ENCODE measurements around the gene RAB3GAP2.

The RAB3GAP2 gene

GRCh38 chr1:220235462-220235861, 36.8 kb downstream of the RAB3GAP2 start:
- Histone ChIP-seq H3K4me3 (no peak overlapping the region), H4K20me1 (peaks cover 0 to 76% (median 6%) of the 10 kb centered on the region in 11 experiments; a peak in 8 of 22 replicates), H3K36me3 (peaks cover 20 to 47% (median 34%) of the 10 kb centered on the region in 11 experiments), H3K27me3 (no peaks in the 10 kb centered on the region), H3K27ac (no peak overlapping the region), H3K4me1 (peaks cover 0 to 11% (median 0%) of the 10 kb centered on the region in 10 experiments; a peak in 4 of 20 replicates), H3K9me3 (replicated peaks in 1 of 11) (no peaks in the 10 kb centered on the region), H3K9ac (no peak overlapping the region), H3K4me2 (no peak overlapping the region)
- TF ChIP-seq Cebpa-rat (IDR thresholded peaks at IDR 0.05): no peak

- no peak overlapping the region for H3K9ac ChIP-seq
- no peak overlapping the region for H3K27ac ChIP-seq
- H3K9me3 ChIP-seq (replicated peaks in 1 of 11): no peaks in the 10 kb centered on the region
- no peaks in the 10 kb centered on the region for H3K27me3 ChIP-seq
- no peak for TF ChIP-seq Cebpa-rat (IDR thresholded peaks at IDR 0.05)
- peaks cover 0 to 11% (median 0%) of the 10 kb centered on the region in 10 experiments; a peak in 4 of 20 replicates for H3K4me1 ChIP-seq
- no peak overlapping the region for H3K4me2 ChIP-seq
- peaks cover 28 to 60% (median 44%) of the 10 kb centered on the region in 11 experiments for H3K36me3 ChIP-seq
- no peak overlapping the region for H3K4me3 ChIP-seq
- H4K20me1 ChIP-seq: peaks cover 0 to 78% (median 9%) of the 10 kb centered on the region in 11 experiments; a peak in 8 of 22 replicates
These were observed 38.3 kb downstream of the RAB3GAP2 start for GRCh38 chr1:220233927-220234326.

DNA sequence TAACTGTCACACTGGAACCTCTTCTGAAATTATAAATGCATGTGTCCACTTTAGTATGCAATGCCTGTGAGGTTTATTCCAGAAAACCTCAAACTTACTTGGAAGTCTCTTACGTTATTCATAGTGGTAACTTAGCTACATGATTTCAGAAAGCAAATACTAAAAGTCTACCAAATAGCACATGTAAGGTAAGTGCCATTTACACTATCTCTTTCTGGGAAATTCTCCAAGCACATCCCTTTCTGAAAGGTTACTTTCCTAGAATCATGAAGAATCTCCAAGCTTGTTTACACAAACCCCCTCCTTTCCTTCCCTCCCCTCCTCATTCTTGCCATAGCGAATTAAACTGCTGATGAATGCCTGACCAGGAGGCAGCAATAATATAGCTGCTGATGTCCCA, 42.5 kb downstream of the RAB3GAP2 start:
- Histone ChIP-seq H3K9me3 (replicated peaks in 1 of 11) (no peaks in the 10 kb centered on the region), H3K9ac (no peak overlapping the region), H3K27ac (no peak overlapping the region), H3K4me2 (no peak overlapping the region), H3K4me3 (no peak overlapping the region), H3K27me3 (no peaks in the 10 kb centered on the region), H3K36me3 (peaks cover 45 to 92% (median 82%) of the 10 kb centered on the region in 11 experiments), H4K20me1 (peaks cover 0 to 83% (median 19%) of the 10 kb centered on the region in 11 experiments; a peak in 15 of 22 replicates), H3K4me1 (peaks cover 0 to 13% (median 0%) of the 10 kb centered on the region in 10 experiments; a peak in 1 of 20 replicates)
- TF ChIP-seq Cebpa-rat (IDR thresholded peaks at IDR 0.05): no peak

- Histone ChIP-seq H3K9ac (no peak overlapping the region), H3K4me2 (no peak overlapping the region)
- TF ChIP-seq Cebpa-rat (IDR thresholded peaks at IDR 0.05): no peak
These were observed 44.9 kb downstream of the RAB3GAP2 start for GRCh38 chr1:220227393-220227792.

GRCh38 chr1:220226752-220227151, 45.5 kb downstream of the RAB3GAP2 start:
- H3K4me2 ChIP-seq: no peak overlapping the region
- H3K36me3 ChIP-seq: peaks cover 39 to 74% (median 66%) of the 10 kb centered on the region in 11 experiments
- no peak for TF ChIP-seq Cebpa-rat (IDR thresholded peaks at IDR 0.05)
- peaks cover 3 to 95% (median 36%) of the 10 kb centered on the region in 11 experiments; a peak in 16 of 22 replicates for H4K20me1 ChIP-seq
- H3K4me1 ChIP-seq: peaks cover 0 to 13% (median 2%) of the 10 kb centered on the region in 10 experiments; a peak in 7 of 20 replicates
- no peaks in the 10 kb centered on the region for H3K27me3 ChIP-seq
- H3K27ac ChIP-seq: no peak overlapping the region
- H3K9ac ChIP-seq: no peak overlapping the region
- no peak overlapping the region for H3K4me3 ChIP-seq
- H3K9me3 ChIP-seq (replicated peaks in 1 of 11): no peaks in the 10 kb centered on the region

More at GRCh38 chr1:220227393-220227792, 44.9 kb downstream of the RAB3GAP2 start:
- H3K27me3 ChIP-seq: no peaks in the 10 kb centered on the region
- no peak overlapping the region for H3K27ac ChIP-seq
- H3K9me3 ChIP-seq (replicated peaks in 1 of 11): no peaks in the 10 kb centered on the region
- H3K4me1 ChIP-seq: peaks cover 0 to 13% (median 2%) of the 10 kb centered on the region in 10 experiments; a peak in 7 of 20 replicates
- H4K20me1 ChIP-seq: peaks cover 3 to 93% (median 36%) of the 10 kb centered on the region in 11 experiments; a peak in 16 of 22 replicates
- no peak overlapping the region for H3K4me3 ChIP-seq
- H3K36me3 ChIP-seq: peaks cover 42 to 80% (median 72%) of the 10 kb centered on the region in 11 experiments

GRCh38 chr1:220225957-220226356, 46.3 kb downstream of the RAB3GAP2 start:
- no peak overlapping the region for H3K4me3 ChIP-seq
- peaks cover 0 to 13% (median 2%) of the 10 kb centered on the region in 10 experiments; a peak in 7 of 20 replicates for H3K4me1 ChIP-seq
- no peak for TF ChIP-seq Cebpa-rat (IDR thresholded peaks at IDR 0.05)
- H3K9me3 ChIP-seq (replicated peaks in 1 of 11): no peaks in the 10 kb centered on the region
- peaks cover 3 to 99% (median 36%) of the 10 kb centered on the region in 11 experiments; a peak in 16 of 22 replicates for H4K20me1 ChIP-seq
- H3K27ac ChIP-seq: no peak overlapping the region
- H3K9ac ChIP-seq: no peak overlapping the region
- H3K4me2 ChIP-seq: no peak overlapping the region
- peaks cover 33 to 74% (median 58%) of the 10 kb centered on the region in 11 experiments for H3K36me3 ChIP-seq
- H3K27me3 ChIP-seq: no peaks in the 10 kb centered on the region

- Histone ChIP-seq H3K9me3 (replicated peaks in 1 of 11) (no peaks in the 10 kb centered on the region), H3K27me3 (no peaks in the 10 kb centered on the region), H3K4me1 (peaks cover 0 to 20% (median 4%) of the 10 kb centered on the region in 10 experiments; a peak in 10 of 20 replicates), H4K20me1 (peaks cover 8 to 99% (median 48%) of the 10 kb centered on the region in 11 experiments; a peak in 18 of 22 replicates), H3K36me3 (peaks cover 20 to 74% (median 55%) of the 10 kb centered on the region in 11 experiments), H3K27ac (no peak overlapping the region), H3K9ac (no peak overlapping the region), H3K4me3 (no peak overlapping the region), H3K4me2 (no peak overlapping the region)
- TF ChIP-seq Cebpa-rat (IDR thresholded peaks at IDR 0.05): no peak
These were observed 47.6 kb downstream of the RAB3GAP2 start for GRCh38 chr1:220224611-220225124.

DNA sequence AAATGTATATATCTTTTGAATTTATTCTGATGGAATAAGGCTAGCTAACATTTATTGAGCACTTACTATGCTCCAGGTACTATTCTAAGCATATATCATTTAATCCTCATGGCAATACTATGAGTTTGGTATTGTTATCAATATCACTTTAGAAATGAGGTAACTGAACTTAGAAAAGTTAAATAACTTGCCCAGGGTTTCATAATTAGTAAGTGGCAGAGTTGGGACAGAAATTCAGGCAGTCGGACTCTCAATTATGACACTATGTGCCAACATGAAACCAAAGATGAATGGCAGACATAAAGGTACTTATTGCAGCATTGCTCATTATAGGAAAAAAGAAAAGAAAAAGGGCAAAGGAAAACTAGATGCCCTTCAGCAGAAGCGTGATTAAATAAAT, 48.2 kb downstream of the RAB3GAP2 start:
- Histone ChIP-seq H3K9ac (no peak overlapping the region), H3K36me3 (peaks cover 18 to 69% (median 51%) of the 10 kb centered on the region in 11 experiments), H3K4me1 (peaks cover 0 to 20% (median 4%) of the 10 kb centered on the region in 10 experiments; a peak in 10 of 20 replicates), H3K9me3 (replicated peaks in 1 of 11) (no peaks in the 10 kb centered on the region), H4K20me1 (peaks cover 13 to 99% (median 51%) of the 10 kb centered on the region in 11 experiments; a peak in 18 of 22 replicates), H3K27ac (no peak overlapping the region), H3K27me3 (no peaks in the 10 kb centered on the region), H3K4me3 (no peak overlapping the region), H3K4me2 (no peak overlapping the region)
- TF ChIP-seq Cebpa-rat (IDR thresholded peaks at IDR 0.05): no peak

DNA sequence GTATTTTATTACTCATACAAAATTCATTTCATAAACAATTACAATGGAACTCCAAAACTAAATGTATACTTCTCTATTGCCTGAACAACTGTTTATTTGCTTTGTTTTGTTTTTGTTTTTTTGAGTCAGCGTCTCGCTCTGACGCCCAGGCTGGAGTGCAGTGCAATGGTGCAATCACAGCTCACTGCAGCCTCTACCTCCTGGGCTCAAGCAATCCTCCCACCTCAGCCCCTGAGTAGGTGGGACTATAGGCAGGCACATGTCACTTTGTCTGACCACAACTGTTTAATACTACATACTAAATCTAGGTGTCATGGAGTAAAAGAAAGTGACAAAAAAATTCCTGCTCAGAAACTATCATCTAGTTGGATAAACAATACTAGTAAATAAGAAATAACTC, 49.3 kb downstream of the RAB3GAP2 start:
- Histone ChIP-seq H3K4me1 (peaks cover 0 to 20% (median 4%) of the 10 kb centered on the region in 10 experiments; a peak in 10 of 20 replicates), H3K27me3 (no peaks in the 10 kb centered on the region), H3K27ac (no peak overlapping the region), H3K4me3 (no peak overlapping the region), H3K9ac (no peak overlapping the region), H3K36me3 (peaks cover 7 to 58% (median 40%) of the 10 kb centered on the region in 11 experiments), H3K4me2 (no peak overlapping the region), H3K9me3 (replicated peaks in 1 of 11) (no peaks in the 10 kb centered on the region), H4K20me1 (peaks cover 14 to 99% (median 51%) of the 10 kb centered on the region in 11 experiments; a peak in 18 of 22 replicates)
- no peak for TF ChIP-seq Cebpa-rat (IDR thresholded peaks at IDR 0.05)
